HEK293 (cell line): ENCODE data around the gene MTFR1L.

ENCODE experiments used
- CTCF ChIP-seq: fragments of 450-650 bp; formaldehyde crosslinking; IDR thresholded peaks from 2 replicates; pipeline ENCODE4 v1.5.1; 2016; ENCODE audit warnings: missing biosample characterization, missing genetic modification characterization
- KLF16 ChIP-seq: fragments of 450-650 bp; formaldehyde crosslinking; IDR thresholded peaks from 2 replicates; pipeline ENCODE4 v1.5.1; 2017; ENCODE audit warnings: missing biosample characterization, missing genetic modification characterization
- ZFP3 ChIP-seq: fragments of 450-650 bp; formaldehyde crosslinking; IDR thresholded peaks from 2 replicates; pipeline ENCODE4 v1.5.1; 2016; ENCODE audit warnings: low read depth, missing biosample characterization, missing genetic modification characterization
- ZNF274 ChIP-seq, 2 experiments: fragments of 200-500 bp in 1 of 2; fragments of 450-650 bp in 1 of 2; sonication (Bioruptor generic) in 1 of 2; formaldehyde crosslinking in 1 of 2; IDR thresholded peaks; 2 replicates each; pipeline versions ENCODE4 v1.5.1 to v1.6.1; 2014 to 2016; ENCODE audit warnings: borderline replicate concordance in 1 of 2, inconsistent platforms in 1 of 2, low read length in 1 of 2, missing biosample characterization in 1 of 2, missing genetic modification characterization in 1 of 2
- ZNF785 ChIP-seq: fragments of 450-650 bp; formaldehyde crosslinking; IDR thresholded peaks from 2 replicates; pipeline ENCODE4 v1.5.1; 2016; ENCODE audit warnings: missing biosample characterization, missing genetic modification characterization
- ZNF843 ChIP-seq: fragments of 450-650 bp; formaldehyde crosslinking; IDR thresholded peaks from 2 replicates; pipeline ENCODE4 v1.5.1; 2016; ENCODE audit warnings: missing biosample characterization, missing genetic modification characterization

- TF ChIP-seq CTCF (tag by site-specific recombination) = no peak
- no peak for TF ChIP-seq ZNF843 (tag by site-specific recombination)
- no peak for TF ChIP-seq ZNF785
- TF ChIP-seq KLF16 = no peak
- no peak for TF ChIP-seq ZNF274 (IDR thresholded peaks at IDR 0.05; ENCODE audit: low read length)
- no peak for TF ChIP-seq ZNF274 (tag by site-specific recombination; IDR thresholded peaks at IDR 0.05; ENCODE audit: borderline replicate concordance)
- TF ChIP-seq ZFP3 = no peak
Measured at GRCh38 chr1:25820247-25821111, 725 bp downstream of the MTFR1L start.
